ENCODE results near the gene AFF1.
A peak's percentile ranks its signal among the peaks of the same experiment; 100 is the strongest.

AFF1 gene

GRCh38 chr4:86934771-86935565, at the start of gene AFF1:
Gene AFF1, plus strand, starts transcription at chr4:86935011. Its CDS starts 13,523 bp downstream, at chr4:86948534.
- H3K27ac Mint-ChIP-seq: peak within 1 kb of the TSS; percentile 91
- no peaks in the 10 kb centered on the region for H3K9me3 Mint-ChIP-seq
- H3K27me3 Mint-ChIP-seq (ENCODE audit: low read depth): no peaks in the 10 kb centered on the region
- H3K4me1 Mint-ChIP-seq (ENCODE audit: low read depth): peaks cover 45% of the 10 kb centered on the region
- peak within 1 kb of the TSS; percentile 87 for H3K4me3 Mint-ChIP-seq
- peaks cover 5% of the 10 kb centered on the region for H3K36me3 Mint-ChIP-seq (ENCODE audit: low read depth)

- peaks cover 11% of the 10 kb centered on the region for H3K4me1 Mint-ChIP-seq (ENCODE audit: low read depth)
- H3K4me3 Mint-ChIP-seq: no peak overlapping the region
- no peaks in the 10 kb centered on the region for H3K36me3 Mint-ChIP-seq (ENCODE audit: low read depth)
- no peaks in the 10 kb centered on the region for H3K9me3 Mint-ChIP-seq
- no peak overlapping the region for H3K27ac Mint-ChIP-seq
- peaks cover 42% of the 10 kb centered on the region for H3K27me3 Mint-ChIP-seq (ENCODE audit: low read depth)
Observed at GRCh38 chr4:86890790-86891189, 44.0 kb upstream of the AFF1 start.

GRCh38 chr4:86891762-86892635, 42.8 kb upstream of the AFF1 start, which contains the start of gene C4orf36:
Gene C4orf36, minus strand, starts transcription at chr4:86892422. Its CDS starts 902 bp downstream, at chr4:86891520.
- Mint-ChIP-seq H3K36me3 (ENCODE audit: low read depth) (no peaks in the 10 kb centered on the region), H3K27ac (no peak within 1 kb of the TSS), H3K27me3 (ENCODE audit: low read depth) (peaks cover 42% of the 10 kb centered on the region), H3K9me3 (no peaks in the 10 kb centered on the region), H3K4me1 (ENCODE audit: low read depth) (peaks cover 11% of the 10 kb centered on the region), H3K4me3 (peak within 1 kb of the TSS; percentile 64)

- H3K4me3 Mint-ChIP-seq: peak overlapping the region; percentile 59
- H3K27me3 Mint-ChIP-seq (ENCODE audit: low read depth): peaks cover 39% of the 10 kb centered on the region
Observed at GRCh38 chr4:86892636-86892960, 42.2 kb upstream of the AFF1 start.

GRCh38 chr4:86893136-86893535, 41.7 kb upstream of the AFF1 start:
- H3K4me3 Mint-ChIP-seq: peak overlapping the region; percentile 35
- no peak overlapping the region for H3K27ac Mint-ChIP-seq
- H3K36me3 Mint-ChIP-seq (ENCODE audit: low read depth): no peaks in the 10 kb centered on the region
- H3K27me3 Mint-ChIP-seq (ENCODE audit: low read depth): peaks cover 34% of the 10 kb centered on the region
- H3K9me3 Mint-ChIP-seq: no peaks in the 10 kb centered on the region
- peaks cover 11% of the 10 kb centered on the region for H3K4me1 Mint-ChIP-seq (ENCODE audit: low read depth)

More at GRCh38 chr4:86892636-86892960, 42.2 kb upstream of the AFF1 start:
- Mint-ChIP-seq H3K4me1 (ENCODE audit: low read depth) (peaks cover 11% of the 10 kb centered on the region), H3K27ac (no peak overlapping the region), H3K9me3 (no peaks in the 10 kb centered on the region), H3K36me3 (ENCODE audit: low read depth) (no peaks in the 10 kb centered on the region)

GRCh38 chr4:86894455-86894854, 40.4 kb upstream of the AFF1 start:
- Mint-ChIP-seq H3K27me3 (ENCODE audit: low read depth) (peaks cover 30% of the 10 kb centered on the region), H3K27ac (no peak overlapping the region), H3K4me1 (ENCODE audit: low read depth) (peaks cover 11% of the 10 kb centered on the region), H3K36me3 (ENCODE audit: low read depth) (no peaks in the 10 kb centered on the region), H3K4me3 (no peak overlapping the region), H3K9me3 (no peaks in the 10 kb centered on the region)

GRCh38 chr4:86895692-86896488, 38.9 kb upstream of the AFF1 start:
- Mint-ChIP-seq H3K36me3 (ENCODE audit: low read depth) (no peaks in the 10 kb centered on the region), H3K4me1 (ENCODE audit: low read depth) (peaks cover 11% of the 10 kb centered on the region), H3K4me3 (no peak overlapping the region), H3K27me3 (ENCODE audit: low read depth) (peaks cover 19% of the 10 kb centered on the region), H3K27ac (no peak overlapping the region), H3K9me3 (no peaks in the 10 kb centered on the region)

- Mint-ChIP-seq H3K9me3 (no peaks in the 10 kb centered on the region), H3K27me3 (ENCODE audit: low read depth) (peaks cover 12% of the 10 kb centered on the region), H3K4me3 (no peak overlapping the region), H3K4me1 (ENCODE audit: low read depth) (peaks cover 8% of the 10 kb centered on the region), H3K27ac (no peak overlapping the region), H3K36me3 (ENCODE audit: low read depth) (no peaks in the 10 kb centered on the region)
Observed at GRCh38 chr4:86896596-86896995, 38.2 kb upstream of the AFF1 start.

DNA sequence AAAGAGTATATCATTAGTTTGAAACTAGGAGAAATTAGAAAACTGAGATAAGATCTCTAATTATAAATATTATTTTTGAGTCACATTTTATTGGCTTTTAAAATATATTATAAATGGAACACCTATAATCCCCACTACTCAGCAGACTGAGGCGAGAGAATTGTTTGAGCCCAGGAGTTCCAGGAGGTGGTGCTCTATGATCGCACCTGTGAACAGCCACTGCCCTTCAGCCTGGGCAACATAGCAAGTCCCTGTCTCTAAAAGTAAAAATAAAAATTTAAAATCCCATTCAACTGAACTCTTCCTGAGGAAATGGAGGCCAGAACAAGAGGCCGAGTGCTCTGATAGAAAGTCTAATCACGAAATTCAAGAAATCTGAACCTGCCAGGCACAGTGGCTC, 36.2 kb upstream of the AFF1 start:
- Mint-ChIP-seq H3K27me3 (ENCODE audit: low read depth) (peaks cover 6% of the 10 kb centered on the region), H3K4me1 (ENCODE audit: low read depth) (no peaks in the 10 kb centered on the region), H3K36me3 (ENCODE audit: low read depth) (no peaks in the 10 kb centered on the region), H3K9me3 (no peaks in the 10 kb centered on the region), H3K27ac (no peak overlapping the region), H3K4me3 (no peak overlapping the region)

DNA sequence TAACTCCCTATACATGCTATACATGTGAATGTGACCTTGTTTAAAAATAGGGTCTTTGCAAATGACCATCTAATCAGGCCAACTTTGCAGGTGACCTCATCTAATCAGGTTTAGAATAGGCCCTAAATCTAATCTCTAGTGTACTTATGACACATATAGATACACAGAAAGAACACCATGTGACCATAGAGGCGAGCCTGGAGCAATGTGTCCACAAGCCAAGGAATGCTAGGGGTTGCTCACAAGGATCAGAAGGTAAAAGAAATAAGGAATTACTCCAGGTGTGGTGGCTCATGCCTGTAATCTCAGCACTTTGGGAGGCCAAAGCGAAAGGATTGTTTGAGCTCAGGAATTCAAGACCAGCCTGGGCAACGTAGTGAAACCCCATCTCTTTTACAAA, 32.9 kb upstream of the AFF1 start:
- Mint-ChIP-seq H3K9me3 (no peaks in the 10 kb centered on the region), H3K27ac (no peak overlapping the region), H3K4me3 (no peak overlapping the region), H3K4me1 (ENCODE audit: low read depth) (peaks cover 1% of the 10 kb centered on the region), H3K27me3 (ENCODE audit: low read depth) (peaks cover 6% of the 10 kb centered on the region), H3K36me3 (ENCODE audit: low read depth) (no peaks in the 10 kb centered on the region)

DNA sequence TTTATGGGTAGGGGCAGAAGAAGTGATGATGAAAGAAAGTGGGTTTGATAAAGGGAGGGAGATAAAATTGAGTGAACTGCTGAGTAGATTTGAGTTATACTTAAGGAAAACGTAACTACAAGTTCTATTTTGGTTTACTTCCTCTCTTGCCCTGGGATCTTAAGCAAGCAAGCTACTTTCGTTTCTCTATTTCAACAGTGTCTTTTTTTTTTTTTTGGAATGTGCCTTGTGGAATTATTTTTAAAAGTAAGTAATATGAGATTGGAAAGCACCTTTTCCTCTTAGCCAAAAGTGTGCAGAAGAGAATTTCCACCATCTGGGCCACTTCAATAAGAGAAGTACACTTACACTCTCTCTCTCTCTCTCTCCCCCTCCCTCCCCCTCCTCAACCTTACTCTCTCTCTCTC, 26.6 kb upstream of the AFF1 start:
- no peaks in the 10 kb centered on the region for H3K36me3 Mint-ChIP-seq (ENCODE audit: low read depth)
- H3K4me1 Mint-ChIP-seq (ENCODE audit: low read depth): peaks cover 10% of the 10 kb centered on the region
- peak overlapping the region; percentile 45 for H3K4me3 Mint-ChIP-seq
- H3K9me3 Mint-ChIP-seq: no peaks in the 10 kb centered on the region
- no peaks in the 10 kb centered on the region for H3K27me3 Mint-ChIP-seq (ENCODE audit: low read depth)
- H3K27ac Mint-ChIP-seq: no peak overlapping the region

DNA sequence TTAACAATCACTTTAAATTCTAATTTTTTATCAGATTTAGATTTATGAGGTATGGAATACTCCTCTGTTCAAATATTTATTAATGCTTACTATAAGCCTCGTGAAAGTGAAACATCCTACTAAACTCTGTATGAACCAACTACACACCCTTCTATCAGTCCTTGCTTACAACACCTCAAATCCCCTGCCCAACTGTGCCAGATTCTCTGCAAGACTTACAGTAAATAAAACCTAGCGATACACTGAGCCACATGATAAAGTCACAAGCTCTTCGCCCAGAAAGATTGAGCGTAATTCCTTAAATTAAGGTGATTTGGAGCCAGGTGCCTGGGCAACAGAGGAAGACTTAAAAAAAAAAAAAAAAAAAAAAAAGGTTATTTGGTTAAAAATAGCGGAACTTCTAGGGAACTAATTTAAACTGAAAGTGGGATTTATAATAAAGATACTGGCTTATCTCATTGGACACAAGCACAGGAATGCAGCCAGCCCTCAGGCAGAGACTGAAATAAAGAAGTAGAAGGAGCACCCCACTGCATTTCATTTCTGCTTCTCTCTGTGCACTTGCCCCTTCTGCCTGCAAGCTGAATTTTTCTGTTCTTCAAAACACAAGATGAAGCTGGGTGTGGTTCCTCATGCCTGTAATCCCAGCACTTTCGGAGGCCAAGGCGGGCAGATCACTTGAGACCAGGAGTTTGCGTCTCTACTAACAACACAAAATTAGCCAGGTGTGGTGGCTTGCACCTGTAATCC, 25.1 kb upstream of the AFF1 start:
- Mint-ChIP-seq H3K9me3 (no peaks in the 10 kb centered on the region), H3K27ac (no peak overlapping the region), H3K27me3 (ENCODE audit: low read depth) (no peaks in the 10 kb centered on the region), H3K4me1 (ENCODE audit: low read depth) (peaks cover 9% of the 10 kb centered on the region), H3K4me3 (no peak overlapping the region), H3K36me3 (ENCODE audit: low read depth) (no peaks in the 10 kb centered on the region)

DNA sequence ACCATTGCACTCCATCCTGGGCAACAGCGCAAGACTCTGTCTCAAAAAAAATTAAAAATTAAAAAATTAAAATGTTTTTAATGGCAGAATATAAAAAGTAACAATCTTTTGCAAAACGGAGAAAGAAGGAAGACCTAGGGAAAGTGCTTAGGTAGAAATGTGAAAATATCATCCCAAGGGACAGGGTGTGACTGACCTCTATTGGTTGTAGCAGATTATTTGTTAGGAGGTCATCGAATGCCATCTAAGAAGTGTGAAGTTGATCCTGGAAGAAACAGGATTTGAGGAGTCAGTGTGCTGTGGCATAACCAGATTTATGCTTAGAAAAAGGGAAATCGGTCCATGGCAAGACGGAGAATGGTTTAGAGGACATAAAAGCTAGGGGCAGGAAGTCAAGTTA, 24.4 kb upstream of the AFF1 start:
- Mint-ChIP-seq H3K4me1 (ENCODE audit: low read depth) (peaks cover 9% of the 10 kb centered on the region), H3K36me3 (ENCODE audit: low read depth) (no peaks in the 10 kb centered on the region), H3K27me3 (ENCODE audit: low read depth) (no peaks in the 10 kb centered on the region), H3K4me3 (no peak overlapping the region), H3K27ac (no peak overlapping the region), H3K9me3 (no peaks in the 10 kb centered on the region)

Data from T-helper 1 cell treated with Interleukin-12 subunit alpha and Interleukin-12 subunit beta and Interleukin-4 antibody, amounts not matched to agents 30 μg/mL and 1 μg/mL, for 36 hours (primary cell).